HL-60/S4 (cell line): ENCODE data around the gene DOCK8.
"Not testable (repeated sequence)": the region's sequence is repeated elsewhere in the genome, so short reads cannot be mapped to it uniquely, and the experiment has no call there.

ENCODE experiments used
- in situ Hi-C: fragments of 300-500 bp; cut with MboI; formaldehyde crosslinking; loops from 2 replicates; pipeline ENCODE4 v1.14.3; 2022; ENCODE audit warnings: low sequenced_read_pairs

DOCK8 gene

GRCh38 chr9:224582-225520, 10.2 kb downstream of the DOCK8 start:
- in situ Hi-C loops = no loop called here

- in situ Hi-C loops = no loop called here
These were observed 13.2 kb downstream of the DOCK8 start for GRCh38 chr9:227860-228259.

DNA sequence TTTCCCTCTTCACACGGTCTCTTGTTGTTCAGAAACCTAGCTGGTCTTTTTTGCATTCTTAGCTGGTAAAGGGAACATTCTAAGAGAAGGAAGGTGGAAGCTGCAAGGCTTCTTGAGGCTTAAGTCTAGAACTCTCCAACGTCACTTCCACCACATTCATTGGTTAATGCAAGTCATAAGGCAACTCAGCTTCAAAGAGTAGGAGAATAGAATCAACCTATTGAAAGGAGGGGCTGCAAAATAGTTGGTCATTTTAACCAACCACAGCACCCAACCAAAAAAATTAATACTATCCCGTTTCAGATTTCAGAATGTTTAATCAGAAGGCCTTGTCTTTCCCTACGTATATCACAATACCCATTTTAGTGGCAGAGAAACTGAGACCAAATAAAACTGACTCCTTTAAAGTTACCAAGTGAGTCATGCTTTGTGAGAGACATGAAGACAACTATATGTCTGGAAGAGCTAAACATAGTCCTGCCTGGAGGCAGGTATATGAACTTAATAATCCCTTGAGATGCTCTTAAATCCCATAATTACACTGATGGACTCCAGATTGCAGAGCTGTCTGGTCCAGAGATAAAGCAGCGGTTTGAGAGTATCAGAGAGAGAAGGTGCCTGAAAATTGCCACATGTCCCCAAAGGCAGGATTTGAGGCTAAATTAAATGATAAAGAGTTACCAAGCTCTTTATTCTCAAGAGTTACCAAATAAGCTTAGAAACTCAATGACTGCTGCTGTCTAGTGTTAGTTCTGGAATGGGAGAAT, 14.4 kb downstream of the DOCK8 start:
- in situ Hi-C loops = no loop called here

- in situ Hi-C loops = not testable (repeated sequence)
These were observed 17.0 kb downstream of the DOCK8 start for GRCh38 chr9:231625-232024.

DNA sequence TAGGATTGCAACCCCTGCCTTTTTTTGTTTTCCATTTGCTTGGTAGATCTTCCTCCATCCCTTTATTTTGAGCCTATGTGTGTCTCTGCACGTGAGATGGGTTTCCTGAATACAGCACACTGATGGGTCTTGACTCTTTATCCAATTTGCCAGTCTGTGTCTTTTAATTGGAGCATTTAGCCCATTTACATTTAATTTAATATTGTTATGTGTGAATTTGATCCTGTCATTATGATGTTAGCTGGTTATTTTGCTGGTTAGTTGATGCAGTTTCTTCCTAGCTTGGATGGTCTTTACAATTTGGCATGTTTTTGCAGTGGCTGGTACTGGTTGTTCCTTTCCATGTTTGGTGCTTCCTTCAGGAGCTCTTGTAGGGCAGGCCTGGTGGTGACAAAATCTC, 19.0 kb downstream of the DOCK8 start:
- in situ Hi-C loops = not testable (repeated sequence)

DNA sequence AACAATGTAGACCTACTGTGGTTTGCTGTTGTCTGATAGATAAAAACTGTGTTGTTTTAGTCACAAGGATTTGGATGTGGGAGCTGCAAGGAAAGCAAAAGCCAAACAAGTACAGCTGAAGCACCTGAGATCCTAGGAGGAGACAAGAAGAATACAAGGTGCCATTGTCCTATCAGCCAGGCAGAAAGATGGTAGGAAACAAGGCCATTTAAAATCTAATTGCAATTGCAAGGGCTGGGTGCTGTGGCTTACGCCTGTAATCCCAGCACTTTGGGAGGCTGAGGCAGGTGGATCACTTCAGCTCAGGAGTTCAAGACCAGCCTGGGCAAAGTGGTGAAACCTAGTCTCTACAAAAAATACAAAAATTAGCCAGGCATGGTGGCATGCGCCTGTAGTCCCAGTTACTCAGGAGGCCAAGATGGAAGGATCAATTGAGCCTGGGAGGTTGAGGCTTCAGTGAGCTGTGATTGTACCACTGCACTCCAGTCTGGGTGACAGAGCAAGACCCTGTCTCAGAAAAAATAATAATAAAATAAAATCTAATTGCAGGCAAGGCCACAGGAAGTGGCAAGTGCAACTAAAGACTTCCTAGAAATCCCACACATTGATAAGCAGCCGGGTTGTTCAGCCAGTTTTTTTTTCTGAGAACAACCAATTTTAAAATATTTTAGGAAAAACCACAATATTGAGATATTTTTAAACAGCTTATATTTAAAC, 22.6 kb downstream of the DOCK8 start:
- in situ Hi-C loops = no loop called here

DNA sequence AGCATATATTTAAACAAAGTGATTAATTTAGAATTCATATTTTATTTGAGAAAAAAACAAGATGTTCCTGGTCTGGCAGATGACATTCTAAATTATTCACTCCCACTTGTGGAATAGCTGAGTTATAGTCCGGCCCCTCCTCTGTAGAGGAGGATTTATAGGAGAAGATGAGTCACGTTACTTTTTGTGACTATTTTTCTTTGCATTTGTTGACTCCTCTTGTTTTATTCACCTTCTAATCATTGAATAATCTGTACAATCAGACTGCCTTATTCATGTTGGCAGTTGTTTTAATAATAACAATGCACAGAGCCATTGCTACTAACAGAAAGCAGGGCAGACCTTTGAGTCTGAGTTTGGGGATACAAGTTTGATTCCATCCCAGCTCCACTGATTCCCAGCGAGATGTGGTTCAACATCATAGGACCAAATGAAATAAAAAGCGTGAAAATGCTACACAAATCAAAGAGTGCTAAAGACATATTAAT, 23.2 kb downstream of the DOCK8 start:
- in situ Hi-C loops = no loop called here

DNA sequence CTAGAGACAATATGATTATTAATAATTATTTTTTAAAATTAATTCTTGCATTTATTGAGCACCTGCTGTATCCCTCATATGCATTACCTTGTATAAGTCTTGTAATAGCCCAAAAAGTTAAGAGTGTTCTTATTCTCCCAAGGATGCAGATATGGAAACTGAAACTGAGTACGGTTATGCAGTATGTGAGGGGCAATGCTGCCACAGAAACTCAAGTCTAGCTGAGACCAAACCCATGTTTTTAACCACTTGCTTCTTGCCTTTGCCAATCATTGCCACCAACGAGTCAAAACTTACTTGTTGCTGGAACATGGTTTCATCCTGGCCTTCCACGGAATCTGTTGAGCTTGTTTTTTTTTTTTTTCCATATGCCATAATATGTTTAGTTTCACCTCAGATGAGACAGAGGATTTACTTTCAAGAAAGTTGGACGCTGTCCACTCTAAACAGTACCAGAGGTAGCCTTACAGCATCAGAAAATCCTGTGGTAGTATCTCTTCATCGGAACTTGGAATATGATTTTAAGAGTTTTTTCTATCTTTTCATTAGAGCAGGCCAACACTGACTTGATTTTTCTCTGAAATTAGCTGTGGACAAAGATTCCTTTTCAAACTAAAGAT, 27.9 kb downstream of the DOCK8 start:
- in situ Hi-C loops = no loop called here

DNA sequence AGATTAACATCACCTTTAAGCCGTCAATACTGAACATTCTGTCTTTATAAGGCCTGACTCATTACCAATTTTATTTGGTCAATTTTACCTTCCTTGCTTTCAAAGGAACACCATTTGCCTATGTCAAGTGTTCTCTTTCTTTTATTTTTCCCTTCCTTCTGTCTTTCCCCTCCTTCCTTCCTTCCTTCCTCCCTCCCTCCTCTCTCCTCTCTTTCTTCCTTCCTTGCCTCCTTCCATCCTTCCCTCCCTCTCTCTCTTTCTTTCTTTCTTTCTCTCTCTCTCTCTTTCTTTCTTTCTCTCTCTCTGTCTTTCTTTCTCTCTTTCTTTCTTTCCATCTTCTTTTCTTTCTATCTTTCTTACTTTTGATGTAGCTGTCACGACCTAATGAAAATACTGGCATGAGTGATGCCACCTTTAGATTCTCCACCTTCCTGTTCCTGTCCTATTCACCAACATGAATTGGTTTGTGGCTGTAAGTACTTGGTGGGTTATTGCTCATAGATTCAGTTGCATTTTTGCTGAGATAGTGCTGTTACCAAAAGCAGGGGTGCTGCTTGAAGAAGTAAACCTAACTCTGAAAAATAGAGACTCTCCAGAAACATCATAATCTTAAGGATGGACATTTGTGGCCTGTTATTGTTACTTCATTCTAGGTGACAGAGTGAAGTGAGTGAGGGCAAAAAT, 33.8 kb downstream of the DOCK8 start:
- in situ Hi-C loops = no loop called here

- in situ Hi-C loops = no loop called here
These were observed 34.4 kb downstream of the DOCK8 start for GRCh38 chr9:249025-249424.

- in situ Hi-C loops = no loop called here
These were observed 35.4 kb downstream of the DOCK8 start for GRCh38 chr9:250039-250438.

- in situ Hi-C loops = no loop called here
These were observed 36.0 kb downstream of the DOCK8 start for GRCh38 chr9:250625-251024.

- in situ Hi-C loops = no loop called here
These were observed 36.7 kb downstream of the DOCK8 start for GRCh38 chr9:251398-251797.

GRCh38 chr9:253539-253938, 38.9 kb downstream of the DOCK8 start:
- in situ Hi-C loops = no loop called here

DNA sequence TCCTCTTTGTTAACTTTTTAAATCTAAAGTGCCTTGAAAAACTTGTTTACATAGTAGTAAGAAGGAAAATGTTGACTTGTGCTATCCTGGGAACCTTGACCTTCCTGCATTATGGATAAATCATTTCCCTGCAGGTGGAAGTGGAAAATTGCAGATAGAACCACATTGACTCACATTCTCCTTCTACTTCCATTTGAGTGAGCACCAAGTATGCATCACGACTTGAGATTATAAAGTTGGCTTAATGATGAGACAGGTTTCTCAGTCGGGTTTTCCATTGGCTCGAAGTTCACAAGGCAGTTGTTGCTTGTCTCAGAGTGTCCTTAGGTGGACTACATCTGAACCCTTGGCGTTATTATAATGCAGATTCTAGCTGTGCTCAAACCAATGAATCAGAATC, 39.9 kb downstream of the DOCK8 start:
- in situ Hi-C loops = no loop called here

DNA sequence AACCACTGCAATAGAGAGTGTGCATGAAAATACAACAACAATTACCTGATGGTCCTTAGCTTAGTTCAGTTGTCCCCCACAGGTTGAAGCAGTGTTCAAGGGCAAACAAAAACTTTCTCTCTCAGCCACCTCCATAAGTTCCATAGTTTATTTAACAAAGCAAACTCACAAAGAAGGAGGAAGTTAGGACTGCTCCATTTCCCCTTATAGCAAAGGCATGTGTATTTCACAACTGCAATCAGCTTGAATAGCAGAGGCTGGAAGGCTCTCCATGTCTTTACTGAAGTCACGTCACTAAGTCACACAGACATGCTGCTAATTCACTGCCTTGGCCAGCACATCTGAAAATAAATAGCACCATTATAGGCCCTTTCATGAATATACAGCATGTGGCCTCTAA, 43.3 kb downstream of the DOCK8 start:
- in situ Hi-C loops = no loop called here

DNA sequence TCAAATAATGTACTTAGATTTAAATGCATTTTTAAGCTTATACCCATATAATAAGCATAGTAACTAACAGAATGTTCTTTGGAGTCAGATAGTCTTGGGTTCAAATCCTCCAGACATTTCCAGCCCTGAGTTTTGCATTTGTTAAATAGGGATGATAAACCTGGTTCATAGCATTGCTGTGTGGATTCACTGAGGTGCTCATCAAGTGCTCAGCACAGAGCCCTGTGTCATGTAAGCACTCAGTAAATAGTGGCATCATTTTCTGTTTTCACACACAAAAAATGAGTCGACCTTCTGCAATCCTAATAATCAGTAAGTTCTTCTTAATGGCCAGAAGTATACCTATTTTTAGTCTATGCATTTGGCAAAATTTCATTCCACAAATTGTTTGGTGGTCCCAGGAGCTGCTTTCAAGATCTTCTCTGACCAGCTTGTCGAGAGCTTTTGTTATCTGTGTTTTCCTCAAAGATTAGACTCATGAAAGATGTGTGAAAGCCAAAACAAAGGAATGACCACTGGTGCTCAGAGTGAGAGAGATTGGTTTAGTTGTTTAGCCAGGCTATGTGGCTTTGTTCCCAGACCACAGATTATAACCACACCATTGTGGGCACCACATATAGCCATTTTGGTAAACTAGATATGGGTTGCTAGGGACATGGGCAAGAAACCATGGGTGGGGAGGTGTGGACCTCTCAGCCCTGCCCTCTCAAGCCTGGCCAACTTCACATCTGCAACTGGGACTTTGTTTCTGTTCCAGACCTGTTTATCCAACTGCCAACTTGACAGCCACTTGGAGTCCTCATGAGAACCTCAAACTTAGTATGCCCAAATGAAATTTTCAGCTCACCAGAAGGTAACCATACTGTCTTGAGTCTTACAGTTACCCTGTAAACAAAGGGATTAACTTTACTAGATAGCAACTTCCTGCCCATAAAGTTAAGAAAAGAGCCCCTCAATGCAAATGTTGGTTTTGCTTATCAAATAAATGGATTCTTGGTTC, 45.0 kb downstream of the DOCK8 start:
- in situ Hi-C loops = no loop called here

GRCh38 chr9:264231-264630, 49.6 kb downstream of the DOCK8 start:
- in situ Hi-C loops = no loop called here
